ENCODE data around the gene FBLN2.
"Not testable (repeated sequence)": the region's sequence is repeated elsewhere in the genome, so short reads cannot be mapped to it uniquely, and the experiment has no call there.

Gene FBLN2

GRCh38 chr3:13519006-13519791 is 29.7 kb upstream of the FBLN2 start:
- no peaks in the 10 kb centered on the region for H4K20me1 ChIP-seq (ENCODE audit: insufficient read depth)
- H3K4me1 ChIP-seq (ENCODE audit: low read depth, poor library complexity, severe bottlenecking) = no peaks in the 10 kb centered on the region
- H2AFZ ChIP-seq (ENCODE audit: low read depth) = no peak overlapping the region
- H3K9ac ChIP-seq = no peak overlapping the region
- H3K4me3 ChIP-seq (IDR thresholded peaks at IDR 0.05; ENCODE audit: insufficient read depth, low read depth, low read length) = no peak overlapping the region
- H3K27ac ChIP-seq = no peak overlapping the region
- TF ChIP-seq, protein P1, sequence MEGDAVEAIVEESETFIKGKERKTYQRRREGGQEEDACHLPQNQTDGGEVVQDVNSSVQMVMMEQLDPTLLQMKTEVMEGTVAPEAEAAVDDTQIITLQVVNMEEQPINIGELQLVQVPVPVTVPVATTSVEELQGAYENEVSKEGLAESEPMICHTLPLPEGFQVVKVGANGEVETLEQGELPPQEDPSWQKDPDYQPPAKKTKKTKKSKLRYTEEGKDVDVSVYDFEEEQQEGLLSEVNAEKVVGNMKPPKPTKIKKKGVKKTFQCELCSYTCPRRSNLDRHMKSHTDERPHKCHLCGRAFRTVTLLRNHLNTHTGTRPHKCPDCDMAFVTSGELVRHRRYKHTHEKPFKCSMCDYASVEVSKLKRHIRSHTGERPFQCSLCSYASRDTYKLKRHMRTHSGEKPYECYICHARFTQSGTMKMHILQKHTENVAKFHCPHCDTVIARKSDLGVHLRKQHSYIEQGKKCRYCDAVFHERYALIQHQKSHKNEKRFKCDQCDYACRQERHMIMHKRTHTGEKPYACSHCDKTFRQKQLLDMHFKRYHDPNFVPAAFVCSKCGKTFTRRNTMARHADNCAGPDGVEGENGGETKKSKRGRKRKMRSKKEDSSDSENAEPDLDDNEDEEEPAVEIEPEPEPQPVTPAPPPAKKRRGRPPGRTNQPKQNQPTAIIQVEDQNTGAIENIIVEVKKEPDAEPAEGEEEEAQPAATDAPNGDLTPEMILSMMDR (conservative IDR thresholded peaks at IDR 0.05; ENCODE audit: low read depth, low read length) = no peak
- no peaks in the 10 kb centered on the region for H3K36me3 ChIP-seq (ENCODE audit: insufficient read depth)
- H3K4me2 ChIP-seq = no peak overlapping the region
- no peaks in the 10 kb centered on the region for H3K79me2 ChIP-seq (ENCODE audit: insufficient read depth, low read depth)
- peaks cover 11% of the 10 kb centered on the region; the same call in 1 of the 2 replicates for H3K27me3 ChIP-seq (ENCODE audit: insufficient read depth, low read depth)

- no peak overlapping the region for H3K27ac ChIP-seq
- H3K27me3 ChIP-seq (ENCODE audit: insufficient read depth, low read depth) = peaks cover 4% of the 10 kb centered on the region; the same call in 1 of the 2 replicates
- H3K36me3 ChIP-seq (ENCODE audit: insufficient read depth) = no peaks in the 10 kb centered on the region
- no peaks in the 10 kb centered on the region for H3K79me2 ChIP-seq (ENCODE audit: insufficient read depth, low read depth)
- H3K4me1 ChIP-seq (ENCODE audit: low read depth, poor library complexity, severe bottlenecking) = no peaks in the 10 kb centered on the region
- no peaks in the 10 kb centered on the region for H4K20me1 ChIP-seq (ENCODE audit: insufficient read depth)
- no peak overlapping the region for H2AFZ ChIP-seq (ENCODE audit: low read depth)
- no peak overlapping the region for H3K9ac ChIP-seq
- TF ChIP-seq, protein P1 (conservative IDR thresholded peaks at IDR 0.05; ENCODE audit: low read depth, low read length) = no peak
- H3K4me2 ChIP-seq = no peak overlapping the region
- no peak overlapping the region for H3K4me3 ChIP-seq (IDR thresholded peaks at IDR 0.05; ENCODE audit: insufficient read depth, low read depth, low read length)
Observed at GRCh38 chr3:13520326-13520880, 28.5 kb upstream of the FBLN2 start.

DNA sequence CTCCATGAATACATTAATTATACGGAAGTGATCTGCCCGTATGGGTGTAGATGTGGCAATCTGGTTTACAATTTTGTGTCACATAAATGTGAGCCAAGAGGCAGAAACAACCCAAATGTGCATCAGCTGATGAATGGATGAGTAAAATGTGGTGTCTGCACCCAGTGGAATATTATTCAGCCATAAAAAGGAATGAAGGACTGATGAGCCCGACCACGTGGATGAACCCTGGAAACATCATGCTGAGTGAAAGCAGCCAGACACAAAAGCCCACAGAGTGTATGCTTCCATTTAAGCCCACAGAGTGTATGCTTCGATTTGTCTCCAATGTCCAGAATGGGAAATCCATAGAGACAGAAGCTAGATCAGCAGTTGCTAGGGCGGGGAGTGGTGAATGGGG is 27.6 kb upstream of the FBLN2 start:
- H3K27me3 ChIP-seq (ENCODE audit: insufficient read depth, low read depth) = peaks cover 4% of the 10 kb centered on the region; the same call in 1 of the 2 replicates
- no peak overlapping the region for H3K4me3 ChIP-seq (IDR thresholded peaks at IDR 0.05; ENCODE audit: insufficient read depth, low read depth, low read length)
- no peaks in the 10 kb centered on the region for H3K36me3 ChIP-seq (ENCODE audit: insufficient read depth)
- no peak overlapping the region for H3K4me2 ChIP-seq
- no peak overlapping the region for H3K9ac ChIP-seq
- H3K4me1 ChIP-seq (ENCODE audit: low read depth, poor library complexity, severe bottlenecking) = no peaks in the 10 kb centered on the region
- no peak overlapping the region for H3K27ac ChIP-seq
- no peaks in the 10 kb centered on the region for H3K79me2 ChIP-seq (ENCODE audit: insufficient read depth, low read depth)
- H2AFZ ChIP-seq (ENCODE audit: low read depth) = no peak overlapping the region
- H4K20me1 ChIP-seq (ENCODE audit: insufficient read depth) = no peaks in the 10 kb centered on the region
- TF ChIP-seq, protein P1 (conservative IDR thresholded peaks at IDR 0.05; ENCODE audit: low read depth, low read length) = no peak

DNA sequence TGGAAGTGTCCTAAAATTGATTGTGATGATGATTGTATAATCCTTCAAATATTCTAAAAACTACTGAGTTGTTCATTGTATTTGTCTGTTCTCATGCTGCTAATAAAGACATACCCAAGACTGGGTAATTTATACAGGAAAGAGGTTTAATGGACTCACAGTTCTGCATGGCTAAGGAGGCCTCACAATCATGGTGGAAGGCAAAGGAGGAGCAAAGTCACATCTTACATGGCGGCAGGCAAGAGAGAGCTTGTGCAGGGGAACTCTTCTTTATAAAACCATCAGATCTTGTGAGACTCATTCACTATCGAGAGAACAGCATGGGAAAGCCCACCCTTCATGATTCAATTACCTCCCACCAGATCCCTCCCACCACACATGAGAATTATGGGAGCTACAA is 27.2 kb upstream of the FBLN2 start:
- not testable (repeated sequence) for H3K79me2 ChIP-seq (ENCODE audit: insufficient read depth, low read depth); H3K4me3 ChIP-seq (IDR thresholded peaks at IDR 0.05; ENCODE audit: insufficient read depth, low read depth, low read length); H3K27me3 ChIP-seq (ENCODE audit: insufficient read depth, low read depth); H2AFZ ChIP-seq (ENCODE audit: low read depth); H3K9ac ChIP-seq; H3K4me2 ChIP-seq; H3K4me1 ChIP-seq (ENCODE audit: low read depth, poor library complexity, severe bottlenecking); H3K36me3 ChIP-seq (ENCODE audit: insufficient read depth); H3K27ac ChIP-seq; H4K20me1 ChIP-seq (ENCODE audit: insufficient read depth)

DNA sequence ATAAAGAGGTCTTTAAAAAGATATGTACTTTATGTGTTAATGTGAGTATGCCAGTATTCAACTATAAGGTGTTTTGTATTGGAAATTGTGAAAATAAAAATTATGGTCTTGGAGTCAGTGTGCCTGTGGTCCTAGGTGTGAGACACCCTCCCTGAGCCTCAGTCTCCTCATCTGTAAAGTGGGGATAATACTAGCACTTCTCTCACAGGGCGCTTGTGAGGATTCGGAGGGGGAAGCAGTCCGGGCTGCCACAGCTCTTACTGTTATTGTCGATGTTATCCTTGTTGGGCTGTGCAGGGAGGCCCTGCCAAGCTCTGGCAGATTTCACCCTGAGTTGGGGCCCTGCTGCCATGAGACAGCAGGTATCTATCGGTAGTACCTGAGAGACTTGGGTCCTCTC is 26.7 kb upstream of the FBLN2 start:
- H4K20me1 ChIP-seq (ENCODE audit: insufficient read depth) = no peaks in the 10 kb centered on the region
- H3K4me1 ChIP-seq (ENCODE audit: low read depth, poor library complexity, severe bottlenecking) = no peaks in the 10 kb centered on the region
- H2AFZ ChIP-seq (ENCODE audit: low read depth) = no peak overlapping the region
- no peak overlapping the region for H3K27ac ChIP-seq
- no peaks in the 10 kb centered on the region for H3K79me2 ChIP-seq (ENCODE audit: insufficient read depth, low read depth)
- no peak overlapping the region for H3K4me3 ChIP-seq (IDR thresholded peaks at IDR 0.05; ENCODE audit: insufficient read depth, low read depth, low read length)
- H3K36me3 ChIP-seq (ENCODE audit: insufficient read depth) = no peaks in the 10 kb centered on the region
- H3K9ac ChIP-seq = no peak overlapping the region
- no peak overlapping the region for H3K4me2 ChIP-seq
- TF ChIP-seq, protein P1 (conservative IDR thresholded peaks at IDR 0.05; ENCODE audit: low read depth, low read length) = no peak
- no peaks in the 10 kb centered on the region; the same call in 1 of the 2 replicates for H3K27me3 ChIP-seq (ENCODE audit: insufficient read depth, low read depth)
